Endothelial cell of coronary artery (primary cell): ENCODE measurements around the gene RNF113A. TPM values are rescaled to one million over a fixed set of nuclear protein-coding genes. Genes with fewer than 3 reads are reported as not detected.

ENCODE experiments used
- total RNA-seq: library from RNA; depleted of rRNA; stranded (reverse); fragments of >200 nt; gene quantifications from 2 replicates; pipeline ENCODE4 v1.2.3, GENCODE V29; 2014

The RNF113A gene
- total RNA-seq: 14.0 and 15.6 TPM in 2 replicates

GRCh38 chrX:119871599-119872395 is at the start of gene RNF113A, which contains the start of gene NDUFA1:
TSS of gene RNF113A (minus strand) at chrX:119871733. CDS start at chrX:119871613, 120 bp downstream.
TSS of gene NDUFA1 (plus strand) at chrX:119871832. CDS start at chrX:119871912, 80 bp downstream.

GRCh38 chrX:119895843-119896326 is 24.4 kb upstream of the RNF113A start, which contains the start of gene AKAP14:
TSS of gene AKAP14 (plus strand) at chrX:119895893. CDS start at chrX:119903224, 7,331 bp downstream.

GRCh38 chrX:119852382-119853353 is 18.9 kb downstream of the RNF113A start, which contains the start of gene UPF3B:
TSS of gene UPF3B (minus strand) at chrX:119852963. CDS start at chrX:119852928, 35 bp downstream.

Other genes with a start within 250 kb of the RNF113A start
- 13.3 and 16.6 TPM in 2 replicates for gene SEPTIN6, start 178.6 kb downstream of the RNF113A start, total RNA-seq
- gene SOWAHD, start 113.1 kb downstream of the RNF113A start, total RNA-seq: not detected in 2 replicates
- gene RPL39, start 80.1 kb downstream of the RNF113A start, total RNA-seq: 2,501 and 2,643 TPM in 2 replicates
- gene UPF3B, start 18.8 kb downstream of the RNF113A start, total RNA-seq: 2.2 and 2.6 TPM in 2 replicates
- gene NDUFA1, start 99 bp upstream of the RNF113A start, total RNA-seq: 131 and 165 TPM in 2 replicates
- gene AKAP14, start 24.2 kb upstream of the RNF113A start, total RNA-seq: not detected in 2 replicates
- 3.5 and 3.6 TPM in 2 replicates for gene NKAP, start 72.0 kb upstream of the RNF113A start, total RNA-seq
- not detected in 2 replicates for gene RHOXF2B, start 206.0 kb upstream of the RNF113A start, total RNA-seq
- not detected in 2 replicates for gene RHOXF1, start 244.2 kb upstream of the RNF113A start, total RNA-seq